Neural progenitor cell (in vitro differentiated cells): Measurements from ENCODE around the gene CEP120. TPM values are rescaled to one million over a fixed set of nuclear protein-coding genes. Genes with fewer than 3 reads are reported as not detected.
A peak's percentile ranks its signal among the peaks of the same experiment; 100 is the strongest.

Experiments used
- DNase-seq: peaks from one replicate; pipeline ENCODE4 v3.0.0-alpha.2; 2016; ENCODE audit warnings: low spot score
- H2AFZ ChIP-seq: fragments of 200-600 bp; sonication (generic); replicated peaks from 2 replicates; pipeline ENCODE4 v1.6.1; 2016; ENCODE audit warnings: antibody characterized with exemption
- H3F3A ChIP-seq: fragments of 200-600 bp; sonication (generic); 2 replicates; pipeline ENCODE4 v1.6.1; 2016; ENCODE audit warnings: antibody characterized with exemption, low read depth
- H3K27ac ChIP-seq: fragments of 200-600 bp; sonication (generic); 2 replicates; pipeline ENCODE4 v1.5.1; 2016; ENCODE audit warnings: mild to moderate bottlenecking
- H3K27me3 ChIP-seq: fragments of 200-600 bp; sonication (generic); 2 replicates; pipeline ENCODE4 v1.6.1; 2016; ENCODE audit warnings: mild to moderate bottlenecking, moderate library complexity
- H3K36me3 ChIP-seq: fragments of 200-600 bp; sonication (generic); 2 replicates; pipeline ENCODE4 v1.5.1; 2016
- H3K4me1 ChIP-seq: fragments of 200-600 bp; sonication (generic); 2 replicates; pipeline ENCODE4 v1.6.1; 2016; ENCODE audit warnings: mixed run types
- H3K4me2 ChIP-seq: fragments of 200-600 bp; sonication (generic); 2 replicates; pipeline ENCODE4 v1.6.1; 2016
- H3K4me3 ChIP-seq: fragments of 200-600 bp; sonication (generic); 2 replicates; pipeline ENCODE4 v1.5.1; 2016
- H3K79me2 ChIP-seq: fragments of 200-600 bp; sonication (generic); 2 replicates; pipeline ENCODE4 v1.6.1; 2016; ENCODE audit warnings: low read depth
- H3K9ac ChIP-seq: fragments of 200-600 bp; sonication (generic); 2 replicates; pipeline ENCODE4 v1.6.1; 2016
- H3K9me3 ChIP-seq: fragments of 200-600 bp; sonication (generic); 2 replicates; pipeline ENCODE4 v1.5.1; 2016; ENCODE audit warnings: low read depth
- H4K20me1 ChIP-seq: fragments of 200-600 bp; sonication (generic); 2 replicates; pipeline ENCODE4 v1.6.1; 2016; ENCODE audit warnings: low read depth
- H3K27ac Mint-ChIP-seq: 3 replicates; pipeline ENCODE4 v1.8.0; 2021; ENCODE audit warnings: mixed read lengths
- H3K27me3 Mint-ChIP-seq: 2 replicates; pipeline ENCODE4 v1.8.0; 2022; ENCODE audit warnings: low read depth, mild to moderate bottlenecking, inconsistent platforms, moderate library complexity, mixed read lengths; ENCODE audit not compliant: insufficient read depth
- H3K36me3 Mint-ChIP-seq: 3 replicates; pipeline ENCODE4 v1.8.0; 2021; ENCODE audit warnings: mixed read lengths
- H3K4me1 Mint-ChIP-seq: 3 replicates; pipeline ENCODE4 v1.8.0; 2021; ENCODE audit warnings: mixed read lengths
- H3K4me3 Mint-ChIP-seq: 3 replicates; pipeline ENCODE4 v1.8.0; 2021; ENCODE audit warnings: mild to moderate bottlenecking, moderate library complexity, mixed read lengths
- H3K9me3 Mint-ChIP-seq: 3 replicates; pipeline ENCODE4 v1.8.0; 2020; ENCODE audit warnings: mixed read lengths
- EZH2 ChIP-seq: fragments of 200-600 bp; sonication (generic); IDR thresholded peaks from 2 replicates; pipeline ENCODE4 v1.6.1; 2017; ENCODE audit warnings: antibody characterized with exemption, mild to moderate bottlenecking, moderate library complexity
- EZH2phosphoT487 ChIP-seq: fragments of 200-600 bp; sonication (generic); IDR thresholded peaks from 2 replicates; pipeline ENCODE4 v1.6.1; 2017; ENCODE audit warnings: antibody characterized with exemption
- total RNA-seq: library from RNA; depleted of rRNA; stranded (reverse); fragments of >200 nt; gene quantifications from 2 replicates; pipeline ENCODE4 v1.2.3, GENCODE V29; 2015; ENCODE audit warnings: low replicate concordance
- TF ChIP-seq, protein P1 (sequence below): fragments of 200-600 bp; sonication (generic); IDR thresholded peaks from 2 replicates; pipeline ENCODE4 v1.5.1; 2017; ENCODE audit warnings: antibody characterized with exemption, mild to moderate bottlenecking

CEP120 gene
- total RNA-seq, 1 donor from 2014 or later: 38.5 TPM

DNA sequence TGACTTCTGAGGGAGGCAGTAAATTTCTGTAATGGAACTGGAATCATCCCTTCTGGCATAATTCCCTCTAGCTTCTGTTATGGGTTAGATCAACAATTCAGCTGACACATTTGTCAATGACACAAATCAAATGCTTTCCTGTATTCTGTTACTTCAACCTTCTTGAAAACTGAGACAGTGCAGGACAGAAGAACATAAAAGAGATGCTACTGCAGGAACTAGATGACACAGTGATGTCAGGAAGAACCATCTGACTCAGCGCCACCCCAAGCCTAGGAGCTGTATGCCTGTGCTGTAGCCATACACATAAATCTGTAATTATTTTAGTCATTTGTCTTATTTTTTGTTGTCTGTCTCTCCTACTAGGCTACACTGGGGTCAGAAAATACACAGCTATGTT is 18.2 kb upstream of the CEP120 start:
- Histone ChIP-seq H3K9me3 (no peaks in the 10 kb centered on the region), H2AFZ (no peak overlapping the region), H3K27me3 (no peaks in the 10 kb centered on the region), H3K79me2 (no peaks in the 10 kb centered on the region), H3K9ac (no peak overlapping the region), H3K27ac (no peak overlapping the region), H3K4me2 (no peak overlapping the region), H4K20me1 (no peaks in the 10 kb centered on the region), H3F3A (no peaks in the 10 kb centered on the region), H3K4me1 (no peaks in the 10 kb centered on the region), H3K36me3 (no peaks in the 10 kb centered on the region), H3K4me3 (no peak overlapping the region)
- DNase-seq: no peak
- H3K9me3 Mint-ChIP-seq: no peaks in the 10 kb centered on the region
- H3K4me3 Mint-ChIP-seq: no peak overlapping the region
- TF ChIP-seq, protein P1, sequence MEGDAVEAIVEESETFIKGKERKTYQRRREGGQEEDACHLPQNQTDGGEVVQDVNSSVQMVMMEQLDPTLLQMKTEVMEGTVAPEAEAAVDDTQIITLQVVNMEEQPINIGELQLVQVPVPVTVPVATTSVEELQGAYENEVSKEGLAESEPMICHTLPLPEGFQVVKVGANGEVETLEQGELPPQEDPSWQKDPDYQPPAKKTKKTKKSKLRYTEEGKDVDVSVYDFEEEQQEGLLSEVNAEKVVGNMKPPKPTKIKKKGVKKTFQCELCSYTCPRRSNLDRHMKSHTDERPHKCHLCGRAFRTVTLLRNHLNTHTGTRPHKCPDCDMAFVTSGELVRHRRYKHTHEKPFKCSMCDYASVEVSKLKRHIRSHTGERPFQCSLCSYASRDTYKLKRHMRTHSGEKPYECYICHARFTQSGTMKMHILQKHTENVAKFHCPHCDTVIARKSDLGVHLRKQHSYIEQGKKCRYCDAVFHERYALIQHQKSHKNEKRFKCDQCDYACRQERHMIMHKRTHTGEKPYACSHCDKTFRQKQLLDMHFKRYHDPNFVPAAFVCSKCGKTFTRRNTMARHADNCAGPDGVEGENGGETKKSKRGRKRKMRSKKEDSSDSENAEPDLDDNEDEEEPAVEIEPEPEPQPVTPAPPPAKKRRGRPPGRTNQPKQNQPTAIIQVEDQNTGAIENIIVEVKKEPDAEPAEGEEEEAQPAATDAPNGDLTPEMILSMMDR: no peak
- TF ChIP-seq EZH2phosphoT487 (no peak), EZH2 (no peak)
- no peaks in the 10 kb centered on the region for H3K36me3 Mint-ChIP-seq
- no peaks in the 10 kb centered on the region for H3K4me1 Mint-ChIP-seq
- H3K27ac Mint-ChIP-seq: no peak overlapping the region
- no peaks in the 10 kb centered on the region for H3K27me3 Mint-ChIP-seq

DNA sequence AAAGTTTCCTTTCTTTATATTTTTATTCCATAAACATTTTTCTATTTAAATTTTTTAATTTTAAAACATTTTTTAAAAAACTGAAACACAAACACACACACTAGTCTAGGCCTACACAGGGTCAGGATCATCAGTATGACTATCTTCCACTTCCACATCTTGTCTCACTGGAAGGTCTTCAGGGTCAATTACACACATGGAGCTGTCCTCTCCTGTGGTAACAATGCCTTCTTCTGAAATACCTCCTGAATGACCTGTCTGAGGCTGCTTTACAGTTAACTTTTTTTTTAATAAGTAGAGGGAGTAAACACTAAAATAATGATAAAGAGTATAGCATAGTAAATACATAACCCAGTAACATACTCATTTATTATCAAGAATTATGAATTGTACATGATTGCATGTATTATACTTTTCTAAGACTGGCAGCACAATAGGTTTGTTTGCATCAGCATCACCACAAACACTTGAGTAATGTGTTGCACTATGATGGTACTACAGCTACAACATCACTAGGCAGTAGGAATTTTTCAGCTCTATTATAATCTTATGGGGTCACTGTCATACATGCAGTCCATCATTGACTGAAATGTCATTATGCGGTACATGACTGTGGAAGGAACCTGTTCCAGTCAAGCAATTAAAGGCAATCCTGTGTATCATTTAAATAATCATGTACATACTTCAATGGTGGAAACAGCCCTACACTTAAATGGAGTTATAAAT is 17.4 kb upstream of the CEP120 start:
- Histone ChIP-seq H3F3A (no peaks in the 10 kb centered on the region), H3K4me1 (no peaks in the 10 kb centered on the region)
- H3K4me1 Mint-ChIP-seq: no peaks in the 10 kb centered on the region

DNA sequence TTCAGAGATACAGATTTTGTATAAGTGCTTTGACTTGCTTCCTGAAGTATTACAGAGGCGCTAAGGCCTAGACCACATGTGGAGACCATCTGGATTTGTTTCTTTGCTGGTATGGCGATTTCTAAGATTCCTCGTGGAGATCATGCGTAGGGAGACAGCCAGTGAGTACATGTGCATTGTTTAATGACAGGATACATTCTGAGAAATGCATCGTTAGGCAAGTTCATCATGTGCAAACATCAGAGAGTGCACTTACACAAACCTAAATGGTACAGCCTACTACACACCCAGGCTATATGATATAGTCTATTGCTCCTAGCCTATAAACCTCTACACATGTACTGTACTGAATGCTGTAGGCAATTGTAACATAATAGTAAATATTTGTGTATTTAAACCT is 16.5 kb upstream of the CEP120 start:
- no peaks in the 10 kb centered on the region for H3K4me1 Mint-ChIP-seq
- H3K9me3 ChIP-seq: no peaks in the 10 kb centered on the region
- H3K36me3 ChIP-seq: no peaks in the 10 kb centered on the region
- no peaks in the 10 kb centered on the region for H3K79me2 ChIP-seq
- no peak for DNase-seq
- H3K9me3 Mint-ChIP-seq: no peaks in the 10 kb centered on the region
- H3K4me1 ChIP-seq: no peaks in the 10 kb centered on the region
- H3K4me2 ChIP-seq: no peak overlapping the region
- H3K27ac Mint-ChIP-seq: no peak overlapping the region
- H3K4me3 Mint-ChIP-seq: no peak overlapping the region
- no peak overlapping the region for H2AFZ ChIP-seq
- no peaks in the 10 kb centered on the region for H3K36me3 Mint-ChIP-seq
- H3K27ac ChIP-seq: no peak overlapping the region
- H3K9ac ChIP-seq: no peak overlapping the region
- no peaks in the 10 kb centered on the region for H4K20me1 ChIP-seq
- TF ChIP-seq EZH2: no peak
- H3F3A ChIP-seq: no peaks in the 10 kb centered on the region
- no peaks in the 10 kb centered on the region for H3K27me3 Mint-ChIP-seq
- H3K27me3 ChIP-seq: no peaks in the 10 kb centered on the region
- H3K4me3 ChIP-seq: no peak overlapping the region

More for the DNA sequence above, 17.4 kb upstream of the CEP120 start:
- no peak for DNase-seq
- Histone ChIP-seq H3K4me3 (no peak overlapping the region), H3K9me3 (no peaks in the 10 kb centered on the region), H3K36me3 (no peaks in the 10 kb centered on the region), H4K20me1 (no peaks in the 10 kb centered on the region), H3K4me2 (no peak overlapping the region), H3K9ac (no peak overlapping the region), H3K27me3 (no peaks in the 10 kb centered on the region), H3K27ac (no peak overlapping the region), H3K79me2 (no peaks in the 10 kb centered on the region), H2AFZ (no peak overlapping the region)
- H3K36me3 Mint-ChIP-seq: no peaks in the 10 kb centered on the region
- no peak overlapping the region for H3K4me3 Mint-ChIP-seq
- H3K27ac Mint-ChIP-seq: no peak overlapping the region
- TF ChIP-seq, protein P1: no peak
- TF ChIP-seq EZH2: no peak
- no peak for TF ChIP-seq EZH2phosphoT487
- no peaks in the 10 kb centered on the region for H3K27me3 Mint-ChIP-seq
- no peaks in the 10 kb centered on the region for H3K9me3 Mint-ChIP-seq

DNA sequence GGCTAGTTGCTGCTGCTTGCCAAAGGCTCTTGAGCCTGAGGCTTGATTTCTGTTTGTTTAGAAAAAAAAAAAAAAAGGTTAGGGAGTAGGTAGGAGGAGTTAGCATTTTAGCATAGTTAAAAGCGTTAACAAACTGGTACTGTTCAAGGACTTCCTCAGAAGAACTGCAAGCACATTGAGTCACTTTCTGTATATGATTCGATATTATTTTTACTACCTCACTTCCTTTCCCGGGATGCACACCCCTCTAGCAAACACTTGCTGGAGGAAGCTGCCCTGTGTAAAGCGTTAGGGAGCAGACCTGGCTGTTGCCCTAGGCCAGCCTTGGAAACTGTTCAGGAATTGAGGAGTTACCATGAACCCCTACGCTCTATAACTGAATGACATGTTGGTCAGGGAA is 15.7 kb upstream of the CEP120 start:
- DNase-seq: no peak
- Histone ChIP-seq H3K4me1 (no peaks in the 10 kb centered on the region), H3K4me3 (no peak overlapping the region), H3K79me2 (no peaks in the 10 kb centered on the region), H3K9ac (no peak overlapping the region), H3F3A (no peaks in the 10 kb centered on the region), H3K9me3 (no peaks in the 10 kb centered on the region), H3K4me2 (no peak overlapping the region), H3K27me3 (no peaks in the 10 kb centered on the region), H3K27ac (no peak overlapping the region), H2AFZ (peak overlapping the region; percentile 51), H4K20me1 (no peaks in the 10 kb centered on the region), H3K36me3 (no peaks in the 10 kb centered on the region)
- Mint-ChIP-seq H3K9me3 (no peaks in the 10 kb centered on the region), H3K4me1 (no peaks in the 10 kb centered on the region), H3K36me3 (no peaks in the 10 kb centered on the region), H3K4me3 (no peak overlapping the region), H3K27ac (no peak overlapping the region), H3K27me3 (no peaks in the 10 kb centered on the region)
- no peak for TF ChIP-seq EZH2
- TF ChIP-seq, protein P1: no peak
- no peak for TF ChIP-seq EZH2phosphoT487
